Measurements from ENCODE around the gene NTRK2. TPM values are rescaled to one million over a fixed set of nuclear protein-coding genes. Genes with fewer than 3 reads are reported as not detected.

NTRK2 gene
- total RNA-seq, 2 donors from 2014 or later, result 11.9 to 30.1 TPM

DNA sequence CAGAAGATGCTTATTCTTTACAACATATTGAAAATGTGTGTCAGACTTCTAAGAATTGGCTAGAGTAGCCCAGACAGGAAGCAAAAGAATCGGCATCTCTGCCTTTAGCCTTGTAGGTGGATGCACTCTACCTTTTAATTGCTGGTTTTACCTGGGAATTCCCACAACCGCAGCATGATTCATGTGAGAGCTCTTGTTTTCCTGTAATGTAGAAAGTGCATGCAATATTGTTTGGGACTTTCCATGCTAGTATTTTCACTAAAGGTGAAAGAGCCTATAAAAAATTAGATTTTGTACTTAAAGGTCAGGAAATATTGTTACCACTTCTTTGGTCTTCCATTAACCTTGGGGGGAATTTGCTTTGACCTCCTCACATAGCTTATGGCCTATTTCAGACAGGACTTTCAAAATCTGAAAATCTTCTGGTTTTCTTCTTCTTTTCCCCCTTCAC, 89.8 kb downstream of the NTRK2 start:
- no peak for DNase-seq (ENCODE audit: low spot score)
- H3K4me1 ChIP-seq, result peaks cover 0 to 17% of the 10 kb centered on the region in 2 donors
- TF ChIP-seq CTCF (IDR thresholded peaks at IDR 0.05), result no peak
- no peak overlapping the region for H3K4me3 ChIP-seq
- H3K27me3 ChIP-seq, result no peaks in the 10 kb centered on the region
- no peaks in the 10 kb centered on the region for H3K36me3 ChIP-seq
- H3K27ac ChIP-seq, result no peak overlapping the region
- no peaks in the 10 kb centered on the region for H3K9me3 ChIP-seq

DNA sequence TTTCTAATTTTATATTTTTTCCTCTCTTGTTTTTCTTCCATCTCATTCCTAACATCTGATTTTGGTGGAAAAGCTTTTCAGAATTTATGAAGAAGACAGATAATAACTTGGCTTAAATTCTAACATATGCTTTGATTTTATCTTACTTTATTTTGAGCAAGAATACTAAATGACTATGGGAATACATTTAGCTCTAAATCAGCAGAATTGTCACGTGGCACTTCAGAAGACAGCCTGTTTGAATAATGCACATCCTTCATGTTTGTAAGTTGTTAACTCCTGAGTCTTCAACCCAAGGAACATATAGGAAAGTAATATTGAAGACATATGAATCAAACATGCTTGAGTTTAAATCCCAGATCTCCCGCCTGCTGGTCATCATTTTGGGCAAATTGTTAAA, 90.3 kb downstream of the NTRK2 start:
- no peaks in the 10 kb centered on the region for H3K9me3 ChIP-seq
- H3K27ac ChIP-seq, result no peak overlapping the region
- peaks cover 0 to 13% of the 10 kb centered on the region in 2 donors for H3K4me1 ChIP-seq
- no peaks in the 10 kb centered on the region for H3K36me3 ChIP-seq
- no peak for DNase-seq (ENCODE audit: low spot score)
- H3K27me3 ChIP-seq, result no peaks in the 10 kb centered on the region
- TF ChIP-seq CTCF (IDR thresholded peaks at IDR 0.05), result no peak
- no peak overlapping the region for H3K4me3 ChIP-seq

- no peaks in the 10 kb centered on the region for H3K27me3 ChIP-seq
- H3K27ac ChIP-seq, result no peak overlapping the region
- DNase-seq (ENCODE audit: low spot score), result no peak
- H3K4me1 ChIP-seq, result peaks cover 0 to 8% of the 10 kb centered on the region in 2 donors
- H3K4me3 ChIP-seq, result no peak overlapping the region
- H3K36me3 ChIP-seq, result no peaks in the 10 kb centered on the region
- H3K9me3 ChIP-seq, result no peaks in the 10 kb centered on the region
- no peak for TF ChIP-seq CTCF (IDR thresholded peaks at IDR 0.05)
Measured at GRCh38 chr9:84761137-84761808, 91.7 kb downstream of the NTRK2 start.

- no peaks in the 10 kb centered on the region for H3K36me3 ChIP-seq
- H3K4me3 ChIP-seq, result no peak overlapping the region
- no peak for TF ChIP-seq CTCF (IDR thresholded peaks at IDR 0.05)
- no peaks in the 10 kb centered on the region for H3K27me3 ChIP-seq
- H3K27ac ChIP-seq, result no peak overlapping the region
- H3K9me3 ChIP-seq, result no peaks in the 10 kb centered on the region
- DNase-seq (ENCODE audit: low spot score), result no peak
- H3K4me1 ChIP-seq, result no peaks in the 10 kb centered on the region
Measured at GRCh38 chr9:84772511-84772910, 103.0 kb downstream of the NTRK2 start.

DNA sequence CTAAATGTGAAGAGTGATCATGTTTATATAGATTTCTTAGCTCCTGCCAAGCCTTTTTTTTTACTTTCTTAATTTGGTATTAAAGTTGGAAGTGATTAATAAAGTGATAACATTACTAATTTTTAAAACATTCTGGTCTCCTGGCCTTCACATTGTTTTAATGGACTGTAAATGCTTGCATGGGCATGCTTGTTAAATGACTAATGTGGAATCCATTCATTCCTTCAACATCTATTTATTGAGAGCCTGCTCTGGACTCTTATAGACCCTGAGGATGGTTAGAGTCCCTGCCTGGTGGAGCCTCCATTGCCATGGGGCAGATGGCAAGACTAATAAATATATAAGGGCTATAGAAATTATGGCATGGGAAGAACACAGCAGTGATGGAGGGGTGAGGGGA, 103.5 kb downstream of the NTRK2 start:
- no peak overlapping the region for H3K4me3 ChIP-seq
- H3K9me3 ChIP-seq, result no peaks in the 10 kb centered on the region
- no peak for DNase-seq (ENCODE audit: low spot score)
- H3K36me3 ChIP-seq, result no peaks in the 10 kb centered on the region
- no peaks in the 10 kb centered on the region for H3K4me1 ChIP-seq
- no peak overlapping the region for H3K27ac ChIP-seq
- no peak for TF ChIP-seq CTCF (IDR thresholded peaks at IDR 0.05)
- H3K27me3 ChIP-seq, result no peaks in the 10 kb centered on the region
